ENCODE results near the gene CD164.
"Not testable (repeated sequence)": the region's sequence is repeated elsewhere in the genome, so short reads cannot be mapped to it uniquely, and the experiment has no call there.

CD164 gene

GRCh38 chr6:109373762-109374161 is 8.5 kb downstream of the CD164 start:
- no peak for DNase-seq

GRCh38 chr6:109373331-109373730 is 8.9 kb downstream of the CD164 start:
- no peak for DNase-seq

- DNase-seq = no peak
These were observed 10.1 kb downstream of the CD164 start for GRCh38 chr6:109372130-109372529.

GRCh38 chr6:109370792-109371191 is 11.5 kb downstream of the CD164 start:
- DNase-seq = no peak

- no peak for DNase-seq
These were observed 11.9 kb downstream of the CD164 start for GRCh38 chr6:109370336-109370735.

GRCh38 chr6:109369728-109370127 is 12.5 kb downstream of the CD164 start:
- DNase-seq = no peak

GRCh38 chr6:109364382-109365078 is 17.7 kb downstream of the CD164 start:
- not testable (repeated sequence) for DNase-seq

- no peak for DNase-seq
These were observed 18.5 kb downstream of the CD164 start for GRCh38 chr6:109363753-109364152.

- DNase-seq = no peak
These were observed 20.0 kb downstream of the CD164 start for GRCh38 chr6:109362102-109362884.

- no peak for DNase-seq
These were observed 21.5 kb downstream of the CD164 start for GRCh38 chr6:109360791-109361190.

- DNase-seq = no peak
These were observed 22.0 kb downstream of the CD164 start for GRCh38 chr6:109360281-109360680.

GRCh38 chr6:109359248-109359647 is 23.0 kb downstream of the CD164 start:
- no peak for DNase-seq

- no peak for DNase-seq
These were observed 24.1 kb downstream of the CD164 start for GRCh38 chr6:109358204-109358603.

GRCh38 chr6:109356237-109356636 is 26.0 kb downstream of the CD164 start:
- DNase-seq = no peak

- no peak for DNase-seq
These were observed 30.8 kb downstream of the CD164 start for GRCh38 chr6:109351231-109352130.

GRCh38 chr6:109349419-109349987 is 32.8 kb downstream of the CD164 start:
- DNase-seq = no peak

GRCh38 chr6:109348226-109348625 is 34.0 kb downstream of the CD164 start:
- DNase-seq = no peak

GRCh38 chr6:109347779-109348178 is 34.5 kb downstream of the CD164 start:
- DNase-seq = no peak

GRCh38 chr6:109345986-109346385 is 36.3 kb downstream of the CD164 start:
- no peak for DNase-seq

GRCh38 chr6:109344226-109344625 is 38.0 kb downstream of the CD164 start:
- no peak for DNase-seq

GRCh38 chr6:109343518-109343917 is 38.7 kb downstream of the CD164 start:
- no peak for DNase-seq

- DNase-seq = no peak
These were observed 39.4 kb downstream of the CD164 start for GRCh38 chr6:109342911-109343310.

GRCh38 chr6:109342506-109342905 is 39.8 kb downstream of the CD164 start:
- no peak for DNase-seq
